ENCODE data around the gene LUZP2. TPM values are rescaled to one million over a fixed set of nuclear protein-coding genes. Genes with fewer than 3 reads are reported as not detected.

The LUZP2 gene
- total and polyA plus RNA-seq, 12 donors = 11.2 to 72.0 (median 20.6) TPM

DNA sequence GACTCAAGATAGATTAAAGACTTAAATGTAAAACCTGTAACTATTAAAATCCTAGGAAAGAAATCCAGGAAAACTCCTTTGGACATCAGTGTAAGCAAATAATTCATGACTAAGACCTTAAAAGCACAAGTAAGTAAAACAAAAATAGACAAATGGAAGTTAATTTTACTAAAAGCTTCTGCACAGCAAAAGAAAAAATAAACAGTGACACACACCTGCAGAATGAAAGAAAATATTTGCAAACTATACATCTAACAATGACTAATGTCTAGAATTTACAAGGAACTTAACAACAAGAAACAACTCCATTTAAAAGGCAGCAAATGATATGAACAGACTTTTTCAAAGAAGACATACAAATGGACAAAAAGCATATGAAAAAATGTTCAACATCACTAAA, 359.1 kb downstream of the LUZP2 start:
- intact Hi-C loops (cut with DNase I) = no loop called here
- Histone ChIP-seq H3K4me3 (no peak overlapping the region), H3K27me3 (no peaks in the 10 kb centered on the region), H3K27ac (no peak overlapping the region), H3K36me3 (replicated peaks in 1 of 2) (no peaks in the 10 kb centered on the region), H3K4me1 (replicated peaks in 1 of 2) (no peaks in the 10 kb centered on the region), H3K9me3 (replicated peaks in 1 of 3) (no peaks in the 10 kb centered on the region)
- no peak for DNase-seq
- TF ChIP-seq POLR2A (IDR thresholded peaks at IDR 0.05) = no peak
- TF ChIP-seq, protein P1, sequence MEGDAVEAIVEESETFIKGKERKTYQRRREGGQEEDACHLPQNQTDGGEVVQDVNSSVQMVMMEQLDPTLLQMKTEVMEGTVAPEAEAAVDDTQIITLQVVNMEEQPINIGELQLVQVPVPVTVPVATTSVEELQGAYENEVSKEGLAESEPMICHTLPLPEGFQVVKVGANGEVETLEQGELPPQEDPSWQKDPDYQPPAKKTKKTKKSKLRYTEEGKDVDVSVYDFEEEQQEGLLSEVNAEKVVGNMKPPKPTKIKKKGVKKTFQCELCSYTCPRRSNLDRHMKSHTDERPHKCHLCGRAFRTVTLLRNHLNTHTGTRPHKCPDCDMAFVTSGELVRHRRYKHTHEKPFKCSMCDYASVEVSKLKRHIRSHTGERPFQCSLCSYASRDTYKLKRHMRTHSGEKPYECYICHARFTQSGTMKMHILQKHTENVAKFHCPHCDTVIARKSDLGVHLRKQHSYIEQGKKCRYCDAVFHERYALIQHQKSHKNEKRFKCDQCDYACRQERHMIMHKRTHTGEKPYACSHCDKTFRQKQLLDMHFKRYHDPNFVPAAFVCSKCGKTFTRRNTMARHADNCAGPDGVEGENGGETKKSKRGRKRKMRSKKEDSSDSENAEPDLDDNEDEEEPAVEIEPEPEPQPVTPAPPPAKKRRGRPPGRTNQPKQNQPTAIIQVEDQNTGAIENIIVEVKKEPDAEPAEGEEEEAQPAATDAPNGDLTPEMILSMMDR (IDR thresholded peaks at IDR 0.05) = no peak

DNA sequence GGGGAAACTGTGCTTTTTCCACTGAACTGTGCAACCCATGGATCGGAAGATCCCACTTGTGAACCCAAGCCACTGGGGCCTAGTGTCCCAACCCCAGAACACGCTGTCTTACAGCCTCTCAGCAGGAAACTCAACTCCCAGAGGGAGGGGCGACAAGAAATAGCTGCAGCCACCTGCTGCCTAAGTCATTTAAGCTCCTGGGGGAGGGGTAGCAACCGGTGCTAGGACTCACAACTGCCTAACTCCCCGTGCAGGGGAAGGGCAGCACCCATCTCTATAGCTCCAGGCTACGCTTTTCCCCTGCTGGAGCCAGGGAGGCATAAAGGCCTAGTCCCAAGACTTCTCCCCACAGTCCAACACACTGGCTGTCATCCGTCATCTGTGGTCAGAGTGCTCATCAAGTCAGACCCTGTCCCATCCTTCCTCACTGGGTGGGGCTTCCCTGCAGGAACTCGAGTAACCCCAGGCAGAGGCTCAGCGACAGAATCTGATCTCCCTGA, 363.0 kb downstream of the LUZP2 start:
- H3K9me3 ChIP-seq (replicated peaks in 1 of 3) = peaks cover 0 to 5% (median 0%) of the 10 kb centered on the region in 3 donors
- WGBS, 4 donors = 80 to 95% (median 89%) methylated on average over 1 to 9 of the region's 9 CpGs
- no peak overlapping the region for H3K27ac ChIP-seq
- no peaks in the 10 kb centered on the region for H3K36me3 ChIP-seq (replicated peaks in 1 of 2)
- no peaks in the 10 kb centered on the region for H3K27me3 ChIP-seq
- no peaks in the 10 kb centered on the region for H3K4me1 ChIP-seq (replicated peaks in 1 of 2)
- DNase-seq = no peak
- TF ChIP-seq, protein P1 (IDR thresholded peaks at IDR 0.05) = no peak
- no peak for TF ChIP-seq POLR2A (IDR thresholded peaks at IDR 0.05)
- intact Hi-C loops (cut with DNase I) = no loop called here
- no peak overlapping the region for H3K4me3 ChIP-seq

DNA sequence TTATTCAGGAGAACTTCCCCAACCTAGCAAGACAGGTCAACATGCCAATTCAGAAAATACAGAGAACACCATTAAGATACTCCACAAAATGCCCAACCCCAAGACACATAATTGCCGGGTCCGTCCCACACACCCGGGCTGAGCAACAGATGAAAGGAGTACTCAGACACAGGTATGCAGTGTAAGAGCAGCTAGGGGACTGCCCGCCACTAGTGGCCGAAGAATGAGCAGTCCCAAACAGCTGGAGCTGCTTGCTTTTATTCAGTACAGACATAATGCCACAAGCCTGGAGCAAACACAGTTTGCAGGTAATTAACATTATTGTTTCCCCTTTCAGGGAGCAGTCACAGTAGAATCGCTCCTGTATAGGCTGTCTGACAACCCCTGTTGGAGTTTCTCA, 364.6 kb downstream of the LUZP2 start:
- Histone ChIP-seq H3K4me3 (no peak overlapping the region), H3K27me3 (no peaks in the 10 kb centered on the region), H3K27ac (no peak overlapping the region), H3K9me3 (replicated peaks in 1 of 3) (peaks cover 0 to 5% (median 0%) of the 10 kb centered on the region in 3 donors), H3K4me1 (replicated peaks in 1 of 2) (no peaks in the 10 kb centered on the region), H3K36me3 (replicated peaks in 1 of 2) (no peaks in the 10 kb centered on the region)
- intact Hi-C loops (cut with DNase I) = no loop called here
- WGBS, 4 donors = 83 to 98% (median 95%) methylated on average over 6 of the region's 6 CpGs
- DNase-seq = no peak
- no peak for TF ChIP-seq POLR2A (IDR thresholded peaks at IDR 0.05)
- TF ChIP-seq, protein P1 (IDR thresholded peaks at IDR 0.05) = no peak

DNA sequence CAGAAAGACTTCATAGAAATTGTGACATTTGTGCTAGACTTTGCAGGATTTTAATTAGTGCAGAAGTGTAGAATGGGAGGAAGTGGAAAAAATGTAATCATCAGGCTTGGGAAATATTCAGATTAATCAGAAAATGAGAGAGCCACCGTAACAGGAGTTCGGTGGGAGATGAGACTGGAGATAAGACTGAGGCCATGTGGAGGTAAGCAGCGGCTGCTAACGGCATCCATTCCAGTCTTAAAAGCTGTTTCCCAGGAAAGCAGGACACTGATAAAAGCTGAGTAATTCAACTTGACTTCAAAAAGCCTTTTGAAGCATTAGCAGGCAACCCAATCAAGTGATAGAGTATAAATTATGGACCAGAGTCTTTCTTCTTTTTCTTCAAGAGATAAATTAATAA, 369.9 kb downstream of the LUZP2 start:
- TF ChIP-seq, protein P1 (IDR thresholded peaks at IDR 0.05) = no peak
- no peak for TF ChIP-seq POLR2A (IDR thresholded peaks at IDR 0.05)
- H3K4me1 ChIP-seq (replicated peaks in 1 of 2) = no peaks in the 10 kb centered on the region
- no peak overlapping the region for H3K27ac ChIP-seq
- intact Hi-C loops (cut with DNase I) = no loop called here
- no peaks in the 10 kb centered on the region for H3K36me3 ChIP-seq (replicated peaks in 1 of 2)
- 23 to 37% (median 30%) methylated on average over 4 of the region's 4 CpGs for WGBS, 4 donors
- H3K4me3 ChIP-seq = peak overlapping the region in 1 of 4 donors; percentile 31
- H3K27me3 ChIP-seq = no peaks in the 10 kb centered on the region
- peak in 1 of 7 donors; percentile 18 for DNase-seq
- H3K9me3 ChIP-seq (replicated peaks in 1 of 3) = peaks cover 0 to under 1% (median 0%) of the 10 kb centered on the region in 3 donors

Data from adrenal gland (tissue), 12 donors.